COLO829 (cell line): ENCODE measurements around the gene NPAS3.

Source experiments
- DNase-seq: peaks from one replicate; pipeline ENCODE4 v3.0.0; 2012; ENCODE audit warnings: low spot score

Gene NPAS3

GRCh38 chr14:33016613-33017012 is 77.9 kb downstream of the NPAS3 start:
- DNase-seq: no peak

GRCh38 chr14:33017016-33017415 is 78.3 kb downstream of the NPAS3 start:
- DNase-seq: no peak

- no peak for DNase-seq
Observed at GRCh38 chr14:33019346-33019745, 80.7 kb downstream of the NPAS3 start.

- peak; percentile 38 for DNase-seq
Observed at GRCh38 chr14:33026850-33027430, 88.3 kb downstream of the NPAS3 start.

GRCh38 chr14:33029511-33029910 is 90.8 kb downstream of the NPAS3 start:
- no peak for DNase-seq

- DNase-seq: no peak
Observed at GRCh38 chr14:33030386-33030785, 91.7 kb downstream of the NPAS3 start.

- no peak for DNase-seq
Observed at GRCh38 chr14:33035416-33036194, 96.9 kb downstream of the NPAS3 start.

GRCh38 chr14:33039311-33039710 is 100.6 kb downstream of the NPAS3 start:
- no peak for DNase-seq

- no peak for DNase-seq
Observed at GRCh38 chr14:33040372-33041140, 101.9 kb downstream of the NPAS3 start.

- DNase-seq: no peak
Observed at GRCh38 chr14:33042591-33042990, 103.9 kb downstream of the NPAS3 start.

GRCh38 chr14:33045760-33046159 is 107.1 kb downstream of the NPAS3 start:
- DNase-seq: no peak

GRCh38 chr14:33052943-33053342 is 114.3 kb downstream of the NPAS3 start:
- no peak for DNase-seq

GRCh38 chr14:33056213-33056612 is 117.5 kb downstream of the NPAS3 start:
- no peak for DNase-seq

GRCh38 chr14:33057585-33057984 is 118.9 kb downstream of the NPAS3 start:
- DNase-seq: no peak

GRCh38 chr14:33061667-33062325 is 123.1 kb downstream of the NPAS3 start:
- DNase-seq: no peak

- no peak for DNase-seq
Observed at GRCh38 chr14:33062476-33062875, 123.8 kb downstream of the NPAS3 start.

GRCh38 chr14:33062881-33063280 is 124.2 kb downstream of the NPAS3 start:
- peak; percentile 21 for DNase-seq

GRCh38 chr14:33063521-33063920 is 124.8 kb downstream of the NPAS3 start:
- DNase-seq: no peak

GRCh38 chr14:33065634-33066033 is 127.0 kb downstream of the NPAS3 start:
- DNase-seq: no peak

GRCh38 chr14:33068040-33068439 is 129.4 kb downstream of the NPAS3 start:
- DNase-seq: no peak

GRCh38 chr14:33068626-33069025 is 129.9 kb downstream of the NPAS3 start:
- DNase-seq: no peak

GRCh38 chr14:33070475-33070874 is 131.8 kb downstream of the NPAS3 start:
- no peak for DNase-seq

GRCh38 chr14:33073023-33073422 is 134.3 kb downstream of the NPAS3 start:
- no peak for DNase-seq
